Right renal pelvis (tissue), 4 donors: Measurements from ENCODE around the gene CASP2. TPM values are rescaled to one million over a fixed set of nuclear protein-coding genes. Genes with fewer than 3 reads are reported as not detected.

ENCODE experiments used
- polyA plus RNA-seq, 4 donors: library from polyadenylated mRNA; unstranded; fragments of 120-200 nt; gene quantifications; one replicate each; pipeline ENCODE4 v1.2.1, GENCODE V29; 2013; ENCODE audit not compliant: insufficient read length in 4 of 4

The CASP2 gene
- polyA plus RNA-seq, 4 donors, result 46.6 to 57.5 (median 48.5) TPM

Other genes starting within 250 kb of the CASP2 start
- not detected for gene OR6V1, start 236.0 kb upstream of the CASP2 start, polyA plus RNA-seq
- gene PIP, start 156.3 kb upstream of the CASP2 start, polyA plus RNA-seq, result not detected
- gene TAS2R39, start 104.9 kb upstream of the CASP2 start, polyA plus RNA-seq, result not detected
- gene TAS2R40, start 66.3 kb upstream of the CASP2 start, polyA plus RNA-seq, result not detected
- gene GSTK1, start 24.9 kb upstream of the CASP2 start, polyA plus RNA-seq, result 100 to 1,000 TPM; 192 to 226 (median 217) TPM
- 10 to 100 TPM; 57.0 to 76.0 (median 60.8) TPM for gene TMEM139, start 3.4 kb upstream of the CASP2 start, polyA plus RNA-seq
- gene CLCN1, start 27.8 kb downstream of the CASP2 start, polyA plus RNA-seq, result under 1 TPM; 0.11 to 0.21 (median 0.17) TPM
- 1 to 10 TPM; 2.1 to 3.0 (median 2.5) TPM for gene FAM131B, start 74.4 kb downstream of the CASP2 start, polyA plus RNA-seq
- gene ZYX, start 93.0 kb downstream of the CASP2 start, polyA plus RNA-seq, result 100 to 1,000 TPM in 1 of 4 donors, 10 to 100 TPM in 3; 75.8 to 120 (median 89.8) TPM
- gene EPHA1, start 120.5 kb downstream of the CASP2 start, polyA plus RNA-seq, result 10 to 100 TPM; 16.5 to 22.5 (median 17.6) TPM
- gene TAS2R60, start 155.1 kb downstream of the CASP2 start, polyA plus RNA-seq, result not detected
- not detected for gene TAS2R41, start 189.5 kb downstream of the CASP2 start, polyA plus RNA-seq